Mesenchymal stem cell (in vitro differentiated cells and primary cell): ENCODE data around the gene TPPP.

Experiments used
- DNase-seq: peaks from one replicate; pipeline ENCODE4 v3.0.0-alpha.2; 2013
- H2AFZ ChIP-seq: one replicate; pipeline ENCODE4 v1.6.1; 2013; ENCODE audit warnings: low read depth, mild to moderate bottlenecking, control low read depth, inconsistent platforms, low read length, moderate library complexity
- H2AK5ac ChIP-seq: 2 replicates; pipeline ENCODE4 v1.6.1; 2013; ENCODE audit warnings: low read length, moderate library complexity, mild to moderate bottlenecking, inconsistent platforms; ENCODE audit not compliant: severe bottlenecking
- H2BK120ac ChIP-seq: one replicate; pipeline ENCODE4 v1.6.1; 2013; ENCODE audit warnings: low read depth, mild to moderate bottlenecking, inconsistent platforms, low read length, moderate library complexity
- H2BK12ac ChIP-seq, 2 experiments: one replicate each; pipeline ENCODE4 v1.6.1; 2013; ENCODE audit warnings: inconsistent platforms in 2 of 2, low read length in 2 of 2, mild to moderate bottlenecking in 2 of 2, moderate library complexity in 2 of 2, control low read depth in 1 of 2
- H2BK15ac ChIP-seq: one replicate; pipeline ENCODE4 v1.6.1; 2013; ENCODE audit warnings: mild to moderate bottlenecking, low read depth, inconsistent platforms; ENCODE audit not compliant: poor library complexity, severe bottlenecking
- H2BK5ac ChIP-seq: 2 replicates; pipeline ENCODE4 v1.6.1; 2013; ENCODE audit warnings: low read depth, mild to moderate bottlenecking, low read length, control low read depth, inconsistent platforms; ENCODE audit not compliant: poor library complexity, severe bottlenecking
- H3K14ac ChIP-seq, 2 experiments: one replicate each; pipeline ENCODE4 v1.6.1; 2013; ENCODE audit warnings: inconsistent platforms in 2 of 2, low read length in 2 of 2, control low read depth in 1 of 2, mild to moderate bottlenecking in 1 of 2, moderate library complexity in 1 of 2
- H3K18ac ChIP-seq, 2 experiments: one replicate each; pipeline ENCODE4 v1.6.1; 2013; ENCODE audit warnings: inconsistent platforms in 2 of 2, low read length in 2 of 2, control low read depth in 1 of 2, low read depth in 1 of 2, mild to moderate bottlenecking in 1 of 2
- H3K23ac ChIP-seq, 2 experiments: one replicate each; pipeline ENCODE4 v1.6.1; 2013; ENCODE audit warnings: inconsistent platforms in 2 of 2, low read length in 2 of 2, mild to moderate bottlenecking in 2 of 2, moderate library complexity in 2 of 2, control low read depth in 1 of 2
- H3K27ac ChIP-seq: 2 replicates; pipeline ENCODE4 v1.5.1; 2013; ENCODE audit warnings: mild to moderate bottlenecking, moderate library complexity, low read length, control low read depth, inconsistent platforms; ENCODE audit not compliant: poor library complexity, severe bottlenecking
- H3K27me3 ChIP-seq, 2 experiments: 2 replicates each; pipeline versions ENCODE4 v1.6.1 to v1.7.0; 2013; ENCODE audit warnings: low read length in 2 of 2, mild to moderate bottlenecking in 2 of 2, moderate library complexity in 2 of 2, control low read depth in 1 of 2, inconsistent platforms in 1 of 2; ENCODE audit not compliant: control insufficient read depth in 1 of 2, insufficient read depth in 1 of 2
- H3K36me3 ChIP-seq, 2 experiments: 2 replicates each; pipeline versions ENCODE4 v1.6.1 to v1.7.0; 2013; ENCODE audit warnings: low read length in 2 of 2, control low read depth in 1 of 2, inconsistent platforms in 1 of 2, low read depth in 1 of 2, mild to moderate bottlenecking in 1 of 2; ENCODE audit not compliant: insufficient read depth in 2 of 2, control insufficient read depth in 1 of 2
- H3K4ac ChIP-seq, 2 experiments: one replicate each; pipeline ENCODE4 v1.6.1; 2013; ENCODE audit warnings: inconsistent platforms in 2 of 2, low read length in 2 of 2, mild to moderate bottlenecking in 2 of 2, moderate library complexity in 2 of 2, control low read depth in 1 of 2, low read depth in 1 of 2
- H3K4me1 ChIP-seq: 2 replicates; pipeline ENCODE4 v1.6.1; 2013; ENCODE audit warnings: low read depth, low read length, control low read depth; ENCODE audit not compliant: control insufficient read depth, insufficient read depth
- H3K4me2 ChIP-seq: 2 replicates; pipeline ENCODE4 v1.6.1; 2013; ENCODE audit warnings: low read length, mild to moderate bottlenecking, inconsistent platforms; ENCODE audit not compliant: poor library complexity, severe bottlenecking
- H3K4me3 ChIP-seq, 2 experiments: 2 replicates each; pipeline versions ENCODE4 v1.5.1 to v1.7.0; 2013; ENCODE audit warnings: low read length in 2 of 2, mild to moderate bottlenecking in 2 of 2, control low read depth in 1 of 2, low read depth in 1 of 2; ENCODE audit not compliant: insufficient read depth in 1 of 2
- H3K79me1 ChIP-seq: replicated peaks from 2 replicates; pipeline ENCODE4 v1.6.1; 2013; ENCODE audit warnings: mild to moderate bottlenecking, control low read depth, low read length, inconsistent platforms; ENCODE audit not compliant: poor library complexity, severe bottlenecking
- H3K9ac ChIP-seq: 2 replicates; pipeline ENCODE4 v1.7.0; 2013; ENCODE audit warnings: mild to moderate bottlenecking, low read length, moderate library complexity
- H3K9me3 ChIP-seq: 2 replicates; pipeline ENCODE4 v1.7.0; 2013; ENCODE audit warnings: mild to moderate bottlenecking, low read length; ENCODE audit not compliant: control insufficient read depth
- H4K8ac ChIP-seq: one replicate; pipeline ENCODE4 v1.6.1; 2013; ENCODE audit warnings: inconsistent platforms, mild to moderate bottlenecking, low read length, moderate library complexity
- H4K91ac ChIP-seq: one replicate; pipeline ENCODE4 v1.6.1; 2013; ENCODE audit warnings: mild to moderate bottlenecking, low read length, inconsistent platforms
- WGBS: methylation state at CpG from one replicate; pipeline ENCODE4 v1.1.7; 2013; ENCODE audit warnings: mixed read lengths; 5-methylcytosine and 5-hydroxymethylcytosine counted together

TPPP gene

DNA sequence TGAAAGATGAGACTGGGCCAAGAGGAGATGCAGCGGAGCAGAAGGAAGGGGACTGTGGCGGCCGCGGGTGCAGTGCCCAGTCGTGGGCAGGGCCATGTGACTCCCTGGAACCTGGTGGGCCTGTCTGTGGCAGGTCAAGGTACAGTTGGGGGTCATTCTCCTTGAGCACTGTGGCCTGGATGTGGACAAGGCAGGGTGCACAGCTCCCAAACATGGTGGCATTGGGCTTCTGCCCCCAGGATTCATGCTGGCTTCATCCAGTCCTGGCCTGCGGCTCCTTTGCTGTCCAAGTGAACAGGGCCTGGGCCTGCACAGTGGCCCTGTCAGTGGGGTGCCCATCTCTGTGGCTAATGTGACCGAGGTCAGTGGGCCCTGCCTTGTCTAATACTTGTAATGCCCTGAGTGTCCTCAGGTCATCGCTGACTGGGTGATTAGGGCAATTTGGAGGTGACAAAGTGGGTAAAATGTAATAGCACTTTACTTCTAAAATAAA lies 41.1 kb downstream of the TPPP start:
- no peak overlapping the region for H3K14ac ChIP-seq
- H3K4ac ChIP-seq = no peak overlapping the region
- H2BK5ac ChIP-seq = no peak overlapping the region
- peak overlapping the region; percentile 25 for H4K91ac ChIP-seq
- no peaks in the 10 kb centered on the region for H3K27me3 ChIP-seq
- no peak overlapping the region for H2BK12ac ChIP-seq
- peaks cover 8 to 33% of the 10 kb centered on the region in 2 experiments for H3K36me3 ChIP-seq
- H2BK120ac ChIP-seq = no peak overlapping the region
- H3K4me2 ChIP-seq = no peak overlapping the region
- no peak overlapping the region for H3K23ac ChIP-seq
- peaks cover 6% of the 10 kb centered on the region for H3K4me1 ChIP-seq
- H3K4me3 ChIP-seq = no peak overlapping the region
- no peak overlapping the region for H2BK15ac ChIP-seq
- H3K79me1 ChIP-seq = peaks cover 8% of the 10 kb centered on the region
- no peaks in the 10 kb centered on the region for H3K9me3 ChIP-seq
- no peak for DNase-seq
- no peak overlapping the region for H3K27ac ChIP-seq
- no peak overlapping the region for H3K9ac ChIP-seq
- no peak overlapping the region for H2AFZ ChIP-seq
- H3K18ac ChIP-seq = no peak overlapping the region
- WGBS = 100% methylated on average over 8 of the region's 8 CpGs
- no peak overlapping the region for H4K8ac ChIP-seq
- no peak overlapping the region for H2AK5ac ChIP-seq

DNA sequence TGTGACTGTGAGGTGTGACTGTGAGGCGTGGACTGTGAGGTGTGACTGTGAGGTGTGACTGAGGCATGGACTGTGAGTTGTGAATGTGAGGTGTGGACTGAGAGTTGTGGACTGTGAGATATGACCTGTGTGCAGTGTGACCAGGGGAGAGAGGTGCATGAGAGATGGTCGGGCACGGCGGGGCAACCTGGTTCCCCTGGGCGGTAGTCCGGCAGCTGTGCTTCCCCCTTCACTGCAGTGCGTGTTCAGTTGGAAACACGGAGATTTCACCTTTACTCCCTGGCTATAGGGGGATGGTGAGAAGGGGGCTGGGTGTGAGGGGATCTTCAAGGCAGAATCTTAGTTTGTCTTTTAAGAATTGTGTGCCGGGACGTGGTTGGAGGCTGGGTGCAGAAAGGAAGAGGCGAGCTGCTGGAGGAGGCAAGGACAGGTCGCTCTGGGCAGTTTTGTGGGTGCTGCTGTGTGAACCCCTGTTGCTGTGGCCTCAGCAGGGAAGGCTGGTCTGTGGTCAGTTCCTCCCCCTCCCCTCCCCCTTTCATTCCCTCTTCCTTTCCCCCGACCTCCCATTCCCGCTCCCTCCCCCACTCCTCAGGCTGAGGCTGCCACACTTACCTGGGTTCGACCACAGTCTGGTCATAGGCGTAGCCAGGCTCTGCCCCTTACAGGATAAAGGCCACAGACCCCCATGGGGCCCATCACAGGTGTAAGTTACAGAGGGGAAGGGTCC lies 41.7 kb downstream of the TPPP start:
- DNase-seq = no peak
- Histone ChIP-seq H3K9me3 (no peaks in the 10 kb centered on the region), H4K91ac (peak overlapping the region; percentile 25), H2BK120ac (no peak overlapping the region), H2BK15ac (no peak overlapping the region), H3K4ac (no peak overlapping the region), H3K79me1 (peaks cover 14% of the 10 kb centered on the region), H3K36me3 (peaks cover 8 to 39% of the 10 kb centered on the region in 2 experiments), H3K27ac (no peak overlapping the region), H3K18ac (no peak overlapping the region), H3K27me3 (no peaks in the 10 kb centered on the region), H3K9ac (no peak overlapping the region), H3K4me3 (no peak overlapping the region), H3K14ac (no peak overlapping the region), H2AFZ (no peak overlapping the region), H4K8ac (no peak overlapping the region), H2AK5ac (no peak overlapping the region), H2BK5ac (no peak overlapping the region), H3K23ac (no peak overlapping the region), H2BK12ac (no peak overlapping the region), H3K4me2 (no peak overlapping the region), H3K4me1 (peaks cover 6% of the 10 kb centered on the region)
- 88% methylated on average over 12 of the region's 16 CpGs for WGBS

DNA sequence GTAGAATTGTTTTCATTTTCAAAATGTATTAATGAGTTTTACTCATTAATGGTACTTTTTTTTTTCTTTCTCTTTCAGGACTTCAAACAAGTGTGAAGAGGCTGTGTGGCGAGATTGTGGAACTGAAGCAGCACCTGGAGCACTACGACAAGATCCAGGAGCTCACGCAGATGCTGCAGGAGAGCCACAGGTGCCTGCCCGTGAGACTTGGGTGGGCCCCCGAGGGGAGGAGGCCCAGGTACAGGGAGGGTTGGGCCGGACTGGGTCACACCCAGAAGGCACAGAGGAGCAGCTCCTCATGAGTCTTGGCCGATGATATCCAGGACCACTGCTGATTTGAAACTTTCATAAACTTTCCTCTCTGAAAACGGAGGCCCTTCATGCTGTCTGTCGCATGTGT lies 45.4 kb downstream of the TPPP start:
- WGBS = 95% methylated on average over 9 of the region's 9 CpGs
- no peak overlapping the region for H3K4ac ChIP-seq
- H2BK120ac ChIP-seq = no peak overlapping the region

DNA sequence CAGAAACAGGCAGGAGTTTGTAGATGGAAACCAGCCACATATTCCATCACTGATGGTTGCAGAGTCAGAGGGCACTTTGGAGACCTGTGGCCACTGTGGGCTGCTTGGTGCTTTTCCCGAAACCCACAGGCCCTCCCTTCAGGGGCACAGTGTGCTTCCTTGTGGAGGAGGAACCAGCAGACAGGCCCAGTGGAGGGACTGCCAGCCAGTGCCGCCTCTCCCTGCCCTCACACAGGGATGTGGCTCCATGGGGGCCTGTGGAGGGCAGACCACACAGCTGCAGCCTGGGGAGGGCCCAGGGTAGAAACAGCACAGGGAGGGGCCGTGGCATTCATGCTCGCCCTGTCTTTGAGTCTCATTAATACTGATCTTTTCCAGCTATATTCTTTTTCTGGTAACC lies 45.8 kb downstream of the TPPP start:
- Histone ChIP-seq H3K4ac (no peak overlapping the region), H2BK12ac (no peak overlapping the region), H3K18ac (no peak overlapping the region), H4K91ac (no peak overlapping the region), H3K4me3 (no peak overlapping the region), H3K4me2 (no peak overlapping the region), H2BK120ac (no peak overlapping the region), H4K8ac (no peak overlapping the region), H3K4me1 (no peaks in the 10 kb centered on the region), H3K27ac (no peak overlapping the region), H3K14ac (no peak overlapping the region), H3K36me3 (peaks cover 11 to 61% of the 10 kb centered on the region in 2 experiments), H3K9me3 (no peaks in the 10 kb centered on the region), H3K27me3 (no peaks in the 10 kb centered on the region), H3K23ac (no peak overlapping the region), H2AFZ (no peak overlapping the region), H3K79me1 (peaks cover 14% of the 10 kb centered on the region), H2AK5ac (no peak overlapping the region), H2BK15ac (no peak overlapping the region), H2BK5ac (no peak overlapping the region), H3K9ac (no peak overlapping the region)
- no peak for DNase-seq
- 97% methylated on average over 2 of the region's 4 CpGs for WGBS

More for the DNA sequence above, 45.4 kb downstream of the TPPP start:
- H2AK5ac ChIP-seq = no peak overlapping the region
- H3K23ac ChIP-seq = no peak overlapping the region
- no peak overlapping the region for H3K4me2 ChIP-seq
- H3K27ac ChIP-seq = no peak overlapping the region
- H3K79me1 ChIP-seq = peaks cover 14% of the 10 kb centered on the region
- no peak overlapping the region for H3K14ac ChIP-seq
- H2BK5ac ChIP-seq = no peak overlapping the region
- no peak overlapping the region for H2AFZ ChIP-seq
- peaks cover 11 to 59% of the 10 kb centered on the region in 2 experiments for H3K36me3 ChIP-seq
- no peaks in the 10 kb centered on the region for H3K27me3 ChIP-seq
- H3K4me3 ChIP-seq = no peak overlapping the region
- no peak overlapping the region for H2BK15ac ChIP-seq
- H2BK12ac ChIP-seq = no peak overlapping the region
- no peak overlapping the region for H4K8ac ChIP-seq
- no peak overlapping the region for H3K18ac ChIP-seq
- no peaks in the 10 kb centered on the region for H3K4me1 ChIP-seq
- DNase-seq = no peak
- no peaks in the 10 kb centered on the region for H3K9me3 ChIP-seq
- H3K9ac ChIP-seq = no peak overlapping the region
- no peak overlapping the region for H4K91ac ChIP-seq
